ENCODE results near the gene ARHGEF17. TPM values are rescaled to one million over a fixed set of nuclear protein-coding genes. Genes with fewer than 3 reads are reported as not detected.

The ARHGEF17 gene
- total RNA-seq, 1 experiment from 2014 or later, result 33.1 TPM

GRCh38 chr11:73404048-73404447 is 96.0 kb downstream of the ARHGEF17 start:
- peak; percentile 53 for DNase-seq (ENCODE audit: low spot score)

DNA sequence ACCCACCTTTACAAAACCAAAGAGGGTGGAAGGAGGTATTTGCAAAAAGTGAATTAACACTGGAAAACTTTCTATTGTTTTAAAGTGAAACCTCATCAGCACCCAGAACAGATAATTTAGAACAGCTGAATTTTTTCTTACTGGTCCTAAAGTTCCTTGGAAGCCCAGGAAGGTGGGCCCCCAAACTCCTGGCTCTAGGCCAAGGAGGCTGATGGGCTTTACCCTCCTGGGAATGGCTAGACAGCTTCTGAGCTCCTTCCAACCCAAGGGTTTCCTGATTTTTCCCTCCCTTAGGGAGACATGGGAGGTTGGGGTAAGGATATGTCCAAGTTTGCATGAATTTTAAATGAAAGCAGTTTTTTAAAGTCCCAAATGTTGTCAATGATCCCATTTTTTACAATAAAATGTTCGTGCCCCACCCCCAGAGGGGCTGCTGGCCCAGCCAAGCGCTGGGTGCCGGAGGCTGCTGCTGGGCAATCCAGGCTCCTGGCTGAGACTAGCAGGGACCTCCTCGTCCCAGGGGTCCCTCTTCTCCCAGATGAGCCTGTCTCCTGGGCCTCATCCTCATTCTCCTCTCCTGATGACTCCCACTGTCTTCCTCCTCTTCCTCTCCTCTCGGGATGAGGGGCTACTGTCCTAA is 96.5 kb downstream of the ARHGEF17 start:
- no peak for DNase-seq (ENCODE audit: low spot score)

DNA sequence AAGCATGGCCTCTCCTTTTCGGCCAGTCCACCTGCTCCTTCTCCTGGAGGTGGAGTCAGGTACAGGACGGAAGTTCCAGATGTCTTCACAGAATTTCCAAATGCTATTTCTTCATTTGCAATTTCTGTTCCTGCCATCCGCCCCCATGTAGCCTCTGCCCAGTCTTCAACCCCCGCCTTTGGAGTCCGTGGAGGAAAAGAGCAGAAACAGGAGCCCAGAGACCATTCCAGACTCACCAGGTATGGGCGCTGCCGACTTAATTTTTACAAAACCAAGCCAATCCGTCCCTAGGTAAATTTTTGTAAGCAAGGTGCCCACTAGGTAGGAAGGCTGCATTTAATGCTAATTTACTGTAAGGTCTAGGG is 97.1 kb downstream of the ARHGEF17 start:
- no peak for DNase-seq (ENCODE audit: low spot score)

- no peak for DNase-seq (ENCODE audit: low spot score)
Measured at GRCh38 chr11:73406131-73406530, 98.1 kb downstream of the ARHGEF17 start.

DNA sequence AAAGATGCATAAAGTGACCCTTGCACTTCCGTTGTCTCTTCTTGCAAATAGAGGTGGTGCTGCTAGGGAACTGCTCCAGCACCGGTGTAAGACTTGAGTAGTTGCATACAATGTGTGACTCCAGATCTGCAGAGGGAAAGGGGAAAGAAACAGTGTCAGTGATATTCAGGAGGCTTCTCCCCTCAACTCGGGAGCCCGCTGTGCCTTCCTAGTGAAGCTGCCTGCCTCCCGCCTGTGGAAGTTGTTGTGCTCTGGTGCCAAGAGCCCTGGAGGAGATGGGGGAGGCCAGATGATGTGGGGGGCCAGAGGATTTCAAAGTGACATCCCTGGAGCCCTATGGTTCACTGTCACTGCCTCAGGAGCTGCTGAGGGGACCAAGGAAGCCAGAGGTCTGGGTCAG is 98.5 kb downstream of the ARHGEF17 start:
- DNase-seq (ENCODE audit: low spot score), result no peak

- no peak for DNase-seq (ENCODE audit: low spot score)
Measured at GRCh38 chr11:73409431-73409830, 101.4 kb downstream of the ARHGEF17 start.

DNA sequence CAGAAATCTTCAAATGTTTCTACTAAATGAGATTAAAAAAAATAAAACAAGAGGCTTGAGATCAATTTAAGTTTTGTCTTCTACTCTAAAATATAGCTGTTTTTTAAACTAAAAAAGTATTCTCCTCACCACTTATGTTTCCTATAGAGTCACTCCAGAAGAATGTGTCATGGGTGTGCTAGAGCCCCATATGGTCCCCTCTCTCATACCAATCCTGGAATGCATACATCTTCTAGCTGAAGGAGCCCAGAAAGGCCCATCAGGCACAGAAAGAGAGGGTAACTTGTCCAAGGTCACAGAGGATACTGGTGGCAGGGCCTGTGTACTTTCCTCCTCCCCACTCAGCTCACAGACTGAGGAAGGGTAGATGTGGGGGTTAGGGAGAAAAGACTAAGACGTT is 102.6 kb downstream of the ARHGEF17 start:
- DNase-seq (ENCODE audit: low spot score), result no peak

DNA sequence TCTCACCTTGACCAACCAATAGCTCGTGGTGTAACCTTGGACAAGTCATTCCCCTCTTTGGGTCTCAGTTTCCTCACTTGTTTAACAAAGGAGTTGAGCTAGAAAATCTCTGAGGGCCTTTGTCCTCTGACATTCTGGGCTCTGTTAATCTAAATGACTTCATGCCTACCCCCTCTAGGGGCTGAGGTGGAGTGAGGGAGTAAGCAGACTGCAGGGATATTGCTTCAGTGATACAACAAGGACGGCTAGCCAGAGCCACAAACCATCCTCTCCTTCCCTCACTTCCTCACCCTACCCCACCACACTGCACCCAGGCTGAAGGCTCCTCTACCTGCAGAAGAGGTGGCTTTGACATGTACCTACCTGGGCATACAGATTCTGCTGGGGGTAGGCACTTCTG is 103.0 kb downstream of the ARHGEF17 start:
- no peak for DNase-seq (ENCODE audit: low spot score)

DNA sequence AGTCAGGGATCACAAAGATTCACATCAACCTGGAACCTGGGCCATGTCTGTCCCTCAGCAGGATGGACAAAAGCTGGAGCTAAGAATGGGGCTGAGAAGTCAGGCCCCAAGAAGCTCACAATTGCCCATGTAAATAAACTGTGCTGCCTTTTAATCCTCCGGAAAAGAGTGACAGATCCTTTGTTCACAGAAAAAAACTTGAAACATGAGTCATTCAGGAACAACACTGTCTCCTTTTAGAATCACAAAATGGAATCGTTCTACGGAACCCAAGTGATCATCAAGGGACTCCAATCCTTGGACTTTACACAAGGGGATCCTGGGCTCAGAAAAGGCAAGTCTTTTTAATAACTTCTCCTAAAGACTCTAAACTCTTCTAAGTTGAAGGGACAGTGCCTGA is 104.2 kb downstream of the ARHGEF17 start:
- no peak for DNase-seq (ENCODE audit: low spot score)

- no peak for DNase-seq (ENCODE audit: low spot score)
Measured at GRCh38 chr11:73413256-73413655, 105.2 kb downstream of the ARHGEF17 start.

DNA sequence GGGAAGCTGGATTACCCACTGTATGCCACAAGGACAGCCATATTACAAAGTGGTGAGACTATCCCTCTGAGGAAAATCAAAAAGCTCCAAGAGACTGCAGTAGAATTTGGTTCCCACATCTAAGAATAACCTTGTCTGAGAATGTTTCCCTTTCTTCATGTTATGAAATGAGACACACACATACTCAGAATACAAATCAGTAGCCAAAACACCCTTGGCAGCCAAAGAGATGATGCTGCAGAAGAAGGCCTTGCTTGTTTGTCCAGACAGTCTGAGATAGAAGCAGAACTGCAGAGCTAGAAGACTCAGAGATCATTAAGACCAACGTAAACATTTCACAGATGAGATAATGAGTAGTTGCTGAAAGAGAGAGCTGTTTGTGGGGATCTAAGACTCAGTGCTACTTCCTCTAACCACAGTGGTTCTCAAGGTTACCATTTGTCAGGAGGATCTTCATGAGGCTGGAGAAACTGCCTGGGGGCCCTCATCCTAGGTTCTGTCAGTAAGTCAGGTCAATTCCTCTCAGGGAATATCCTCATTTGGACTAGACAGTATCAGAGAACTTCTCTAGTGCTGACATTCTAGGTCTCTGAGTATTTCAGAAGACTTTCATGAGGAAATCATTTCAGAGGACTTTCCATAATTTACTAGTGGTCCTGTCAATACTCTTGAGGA is 107.0 kb downstream of the ARHGEF17 start:
- DNase-seq (ENCODE audit: low spot score), result no peak

DNA sequence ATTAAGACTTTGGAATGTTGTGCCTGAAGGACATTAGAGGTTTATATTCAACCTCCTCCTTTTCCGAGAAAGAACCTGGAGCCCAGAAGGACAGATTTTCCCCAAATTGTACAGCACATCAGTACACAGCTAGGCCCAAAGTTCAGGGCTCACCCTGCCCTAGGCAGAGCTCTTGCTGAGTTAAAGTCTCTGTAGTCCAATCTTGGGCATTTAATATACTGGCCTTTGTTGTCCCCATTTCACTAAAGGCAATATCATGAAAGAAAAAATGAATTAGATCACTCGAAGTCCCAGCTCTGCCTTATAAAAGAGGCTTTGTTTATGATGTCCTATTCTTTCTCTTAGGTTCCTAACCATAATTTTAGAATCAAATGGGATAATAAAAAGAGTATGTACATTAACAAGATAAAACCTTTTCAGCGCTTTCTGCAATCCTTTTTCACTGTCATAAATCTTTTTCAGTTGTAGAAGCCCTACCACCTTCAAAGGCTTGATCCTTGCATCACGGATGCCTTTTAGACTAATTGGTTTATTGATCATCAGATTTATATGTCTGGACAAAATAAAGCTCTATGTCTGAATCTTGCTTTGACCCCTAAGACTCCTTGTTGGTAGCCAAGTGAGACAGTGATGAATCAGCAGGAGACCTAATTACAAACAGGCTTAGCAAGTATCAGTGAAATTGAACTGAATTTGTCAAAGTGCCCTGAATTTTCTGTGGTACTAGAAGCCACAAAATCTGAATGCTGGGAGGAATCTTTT is 108.0 kb downstream of the ARHGEF17 start:
- no peak for DNase-seq (ENCODE audit: low spot score)

DNA sequence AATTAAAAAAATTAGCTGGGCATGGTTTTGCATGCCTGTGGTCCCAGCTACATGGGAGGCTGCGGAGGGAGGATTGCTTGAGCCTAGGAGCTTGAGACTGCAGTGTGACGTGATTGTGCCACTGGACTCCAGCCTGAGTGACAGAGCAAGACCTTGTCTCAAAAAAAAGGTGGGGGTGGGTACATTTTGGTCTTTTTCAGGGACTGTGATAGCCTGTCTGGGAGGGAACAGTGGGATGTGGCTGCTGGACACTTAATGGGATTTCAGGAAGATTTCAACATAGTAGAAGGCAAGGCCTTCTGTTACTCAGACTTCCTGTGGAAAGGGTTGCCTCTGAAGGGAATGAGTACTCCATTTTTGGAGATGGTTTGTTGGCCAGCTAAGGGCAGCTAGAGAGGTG is 108.7 kb downstream of the ARHGEF17 start:
- DNase-seq (ENCODE audit: low spot score), result no peak

Other genes with a start within 250 kb of the ARHGEF17 start
- gene FCHSD2, start 166.0 kb upstream of the ARHGEF17 start, total RNA-seq (2014; rRNA removed; shearing (Covaris generic)), result 2.9 and 4.8 TPM in 2 replicates
- 36.4 and 39.5 TPM in 2 replicates for gene P2RY2, start 90.0 kb upstream of the ARHGEF17 start, total RNA-seq (2014; rRNA removed; shearing (Covaris generic))
- not detected in 2 replicates for gene P2RY6, start 35.9 kb upstream of the ARHGEF17 start, total RNA-seq (2014; rRNA removed; shearing (Covaris generic))
- gene RELT, start 68.1 kb downstream of the ARHGEF17 start, total RNA-seq (2014; rRNA removed; shearing (Covaris generic)), result 20.9 and 21.5 TPM in 2 replicates

Measured in HT-29 (cell line).